H1 (cell line): Measurements from ENCODE around the gene SMR3A. TPM values are rescaled to one million over a fixed set of nuclear protein-coding genes. Genes with fewer than 3 reads are reported as not detected.

Experiments
- CTCF ChIA-PET: fragments of 300-600 bp; sonication (Branson Sonifier 250); formaldehyde crosslinking; loops from one replicate; lab custom pipeline; 2021; ENCODE audit not compliant: partially characterized antibody; lab: Charles Lee
- POLR2A ChIA-PET: fragments of 300-600 bp; sonication (Branson Sonifier 250); formaldehyde crosslinking; loops from one replicate; lab custom pipeline; 2021; ENCODE audit warnings: inconsistent platforms; ENCODE audit not compliant: partially characterized antibody; lab: Charles Lee
- DNase-seq, 2 experiments: peaks; one replicate each; pipeline versions ENCODE4 v3.0.0 to v3.0.0-alpha.2; 2010 to 2022; ENCODE audit warnings: low spot score in 2 of 2, low read depth in 1 of 2, mixed read lengths in 1 of 2
- FAIRE-seq: peaks from 2 replicates; lab custom pipeline; 2011; peaks lifted over from hg19 to GRCh38; lab: Jason Lieb, UNC
- H2AFZ ChIP-seq: 2 replicates; pipeline ENCODE4 v1.8.1; 2012; ENCODE audit warnings: low read length, inconsistent platforms
- H2AK5ac ChIP-seq: 2 replicates; pipeline ENCODE4 v1.6.1; 2013; ENCODE audit warnings: low read depth, low read length
- H2BK120ac ChIP-seq: replicated peaks from 2 replicates; pipeline ENCODE3; 2013; ENCODE audit warnings: low read depth, low read length, inconsistent platforms
- H2BK12ac ChIP-seq: 2 replicates; pipeline ENCODE4 v1.6.1; 2013; ENCODE audit warnings: low read depth, low read length
- H2BK15ac ChIP-seq: 2 replicates; pipeline ENCODE4 v1.6.1; 2013; ENCODE audit warnings: low read length
- H2BK20ac ChIP-seq: 2 replicates; pipeline ENCODE4 v1.6.1; 2013; ENCODE audit warnings: low read length
- H2BK5ac ChIP-seq: 2 replicates; pipeline ENCODE4 v1.6.1; 2013; ENCODE audit warnings: low read depth, low read length
- H3K14ac ChIP-seq: 2 replicates; pipeline ENCODE4 v1.6.1; 2013; ENCODE audit warnings: inconsistent platforms; ENCODE audit not compliant: insufficient read length
- H3K18ac ChIP-seq: 2 replicates; pipeline ENCODE4 v1.6.1; 2013; ENCODE audit warnings: low read length; ENCODE audit errors: extremely low read depth
- H3K23ac ChIP-seq: 2 replicates; pipeline ENCODE4 v1.6.1; 2013; ENCODE audit warnings: inconsistent platforms; ENCODE audit not compliant: insufficient read length
- H3K23me2 ChIP-seq: 2 replicates; pipeline ENCODE4 v1.6.1; 2013; ENCODE audit warnings: low read depth, low read length
- H3K27ac ChIP-seq: 2 replicates; pipeline ENCODE4 v1.6.1; 2011; ENCODE audit warnings: low read depth, low read length, inconsistent platforms
- H3K27me3 ChIP-seq, 4 experiments: replicated peaks in 1 of 4; 1 replicate in 1 of 4; 2 replicates in 3 of 4; pipeline versions ENCODE4 v1.6.1 to v1.8.1; 2011 to 2013; ENCODE audit warnings: low read length in 3 of 4, mild to moderate bottlenecking in 3 of 4, inconsistent platforms in 2 of 4, mixed read lengths in 2 of 4, moderate library complexity in 1 of 4; ENCODE audit not compliant: control insufficient read depth in 3 of 4, insufficient read depth in 3 of 4; ENCODE audit errors: extremely low read depth in 1 of 4
- H3K36me3 ChIP-seq, 4 experiments: 2 replicates each; pipeline versions ENCODE4 v1.6.1 to v1.8.1; 2011 to 2013; ENCODE audit warnings: mild to moderate bottlenecking in 4 of 4, low read length in 3 of 4, moderate library complexity in 2 of 4, control low read depth in 1 of 4, inconsistent platforms in 1 of 4; ENCODE audit not compliant: insufficient read depth in 4 of 4, control insufficient read depth in 2 of 4
- H3K4ac ChIP-seq: replicated peaks from 2 replicates; pipeline ENCODE3; 2013; ENCODE audit warnings: low read length, low read depth, mixed read lengths, inconsistent platforms; ENCODE audit not compliant: insufficient read length
- H3K4me1 ChIP-seq, 4 experiments: replicated peaks in 1 of 4; 1 replicate in 1 of 4; 2 replicates in 3 of 4; pipeline versions ENCODE4 v1.6.1 to v1.8.1; 2011 to 2013; ENCODE audit warnings: low read length in 3 of 4, inconsistent platforms in 2 of 4, mixed read lengths in 1 of 4; ENCODE audit not compliant: insufficient read depth in 4 of 4, control insufficient read depth in 3 of 4
- H3K4me2 ChIP-seq, 2 experiments: 2 replicates each; pipeline versions ENCODE4 v1.6.1 to v1.8.1; 2011 to 2013; ENCODE audit warnings: low read depth in 2 of 2, low read length in 2 of 2, control low read depth in 1 of 2, inconsistent platforms in 1 of 2, mild to moderate bottlenecking in 1 of 2; ENCODE audit not compliant: insufficient read depth in 1 of 2
- H3K4me3 ChIP-seq, 4 experiments: fragments of 200-600, 300-600 bp in 1 of 4; sonication (generic), shearing (Covaris generic), sonication (Bioruptor Twin) in 1 of 4; 2 replicates each; pipeline versions ENCODE4 v1.5.1 to v1.8.1; 2011 to 2016; ENCODE audit warnings: low read length in 4 of 4, low read depth in 3 of 4, control low read depth in 2 of 4, inconsistent platforms in 2 of 4, mild to moderate bottlenecking in 2 of 4, mixed read lengths in 1 of 4, moderate library complexity in 1 of 4; ENCODE audit not compliant: insufficient read depth in 2 of 4; ENCODE audit errors: extremely low read depth in 1 of 4
- H3K56ac ChIP-seq: replicated peaks from 2 replicates; pipeline ENCODE3; 2013; ENCODE audit warnings: low read depth, mild to moderate bottlenecking, mixed read lengths, low read length, inconsistent platforms; ENCODE audit not compliant: insufficient read length
- H3K79me1 ChIP-seq: 2 replicates; pipeline ENCODE4 v1.6.1; 2013; ENCODE audit warnings: low read depth, low read length, control low read depth
- H3K79me2 ChIP-seq, 2 experiments: 2 replicates each; pipeline versions ENCODE4 v1.6.1 to v1.8.1; 2012 to 2013; ENCODE audit warnings: low read length in 2 of 2, mild to moderate bottlenecking in 2 of 2, inconsistent platforms in 1 of 2; ENCODE audit not compliant: insufficient read depth in 2 of 2, control insufficient read depth in 1 of 2
- H3K9ac ChIP-seq, 4 experiments: replicated peaks in 1 of 4; 1 replicate in 1 of 4; 2 replicates in 3 of 4; pipeline versions ENCODE4 v1.6.1 to v1.8.1; 2011 to 2013; ENCODE audit warnings: low read depth in 3 of 4, low read length in 3 of 4, control low read depth in 2 of 4, mild to moderate bottlenecking in 2 of 4, moderate library complexity in 2 of 4, inconsistent platforms in 1 of 4; ENCODE audit errors: extremely low read depth in 1 of 4
- H3K9me3 ChIP-seq, 2 experiments: 2 replicates each; pipeline versions ENCODE4 v1.6.1 to v1.8.1; 2012 to 2013; ENCODE audit warnings: mild to moderate bottlenecking in 2 of 2, moderate library complexity in 2 of 2, control low read depth in 1 of 2, inconsistent platforms in 1 of 2, low read depth in 1 of 2, low read length in 1 of 2, mixed read lengths in 1 of 2; ENCODE audit not compliant: insufficient read depth in 2 of 2
- H4K20me1 ChIP-seq, 2 experiments: replicated peaks in 1 of 2; 2 replicates each; pipeline versions ENCODE3 to v1.8.1; 2011 to 2013; ENCODE audit warnings: inconsistent platforms in 2 of 2, low read length in 2 of 2, mild to moderate bottlenecking in 1 of 2; ENCODE audit not compliant: insufficient read depth in 2 of 2, control insufficient read depth in 1 of 2
- H4K5ac ChIP-seq: 2 replicates; pipeline ENCODE4 v1.6.1; 2013; ENCODE audit warnings: low read length, low read depth, mixed read lengths, inconsistent platforms; ENCODE audit not compliant: insufficient read length
- H4K8ac ChIP-seq: 2 replicates; pipeline ENCODE4 v1.8.0; 2013; ENCODE audit warnings: mild to moderate bottlenecking, moderate library complexity, low read length, inconsistent platforms; ENCODE audit not compliant: insufficient read depth; ENCODE audit errors: extremely low read depth
- H4K91ac ChIP-seq: replicated peaks from 2 replicates; pipeline ENCODE3; 2013; ENCODE audit warnings: low read length, mixed read lengths, inconsistent platforms; ENCODE audit not compliant: insufficient read length
- ASH2L ChIP-seq: fragments of 200-600, 300-600 bp; sonication (generic); IDR thresholded peaks from one replicate; pipeline ENCODE4 v1.7.1; 2017; ENCODE audit warnings: low read length
- BRCA1 ChIP-seq: IDR thresholded peaks from 2 replicates; pipeline ENCODE4 v1.6.1; 2012; ENCODE audit warnings: low read depth, low read length, improper control_type of control experiment
- CHD2 ChIP-seq: IDR thresholded peaks from 2 replicates; pipeline ENCODE4 v1.6.1; 2012; ENCODE audit warnings: low read length, improper control_type of control experiment
- EP300 ChIP-seq, 2 experiments: IDR thresholded peaks; 1 replicate in 1 of 2; 2 replicates in 1 of 2; pipeline ENCODE4 v1.6.1; 2011 to 2012; ENCODE audit warnings: low read depth in 2 of 2, low read length in 2 of 2, mild to moderate bottlenecking in 2 of 2, borderline replicate concordance in 1 of 2, inconsistent platforms in 1 of 2, moderate library complexity in 1 of 2
- GTF2F1 ChIP-seq: IDR thresholded peaks from 2 replicates; pipeline ENCODE4 v1.6.1; 2012; ENCODE audit warnings: low read depth, low read length, improper control_type of control experiment, borderline replicate concordance
- HDAC2 ChIP-seq, 2 experiments: fragments of 300-600 bp in 1 of 2; sonication (generic) in 1 of 2; IDR thresholded peaks; 2 replicates each; pipeline ENCODE4 v1.6.1; 2011 to 2012; ENCODE audit warnings: low read depth in 2 of 2, low read length in 2 of 2, mild to moderate bottlenecking in 2 of 2, moderate library complexity in 2 of 2, borderline replicate concordance in 1 of 2, inconsistent platforms in 1 of 2
- JUND ChIP-seq: IDR thresholded peaks from 2 replicates; pipeline ENCODE4 v1.6.1; 2011; ENCODE audit warnings: mild to moderate bottlenecking, improper control_type of control experiment, low read length
- RAD21 ChIP-seq, 2 experiments: IDR thresholded peaks in 1 of 2; conservative IDR thresholded peaks in 1 of 2; 2 replicates each; pipeline ENCODE4 v1.6.1; 2011; ENCODE audit warnings: low read depth in 2 of 2, low read length in 2 of 2, improper control_type of control experiment in 1 of 2, inconsistent platforms in 1 of 2, mild to moderate bottlenecking in 1 of 2, moderate library complexity in 1 of 2
- SAP30 ChIP-seq: fragments of 300-600 bp; sonication (generic); IDR thresholded peaks from 2 replicates; pipeline ENCODE4 v1.7.1; 2012; ENCODE audit warnings: low read length, moderate library complexity, mild to moderate bottlenecking, inconsistent platforms; ENCODE audit not compliant: insufficient read depth, insufficient replicate concordance
- SP1 ChIP-seq: IDR thresholded peaks from 2 replicates; pipeline ENCODE4 v1.6.1; 2011; ENCODE audit warnings: low read depth, low read length
- TAF7 ChIP-seq: optimal IDR thresholded peaks from 2 replicates; pipeline ENCODE3; 2011; ENCODE audit warnings: low read depth, mild to moderate bottlenecking, inconsistent platforms, low read length, moderate library complexity, borderline replicate concordance
- WGBS, 2 experiments: shearing (Covaris generic) in 1 of 2; methylation state at CpG; one replicate each; pipeline versions ENCODE4 v1.1.6 to v1.1.7; 2013 to 2015; ENCODE audit warnings: low lambda C conversion rate in 2 of 2, mixed read lengths in 2 of 2, inconsistent platforms in 1 of 2, low coverage in 1 of 2, missing lambda C conversion rate in 1 of 2; ENCODE audit not compliant: insufficient replicate concordance in 2 of 2, insufficient coverage in 1 of 2, insufficient read length in 1 of 2; ENCODE audit errors: extremely low coverage in 1 of 2, missing lambda C conversion rate in 1 of 2; 5-methylcytosine and 5-hydroxymethylcytosine counted together
- polyA plus RNA-seq, 7 experiments: library from polyadenylated mRNA; depleted of rRNA in 3 of 7; stranded (reverse) in 5 of 7; unstranded in 2 of 7; fragments of >200 nt in 5 of 7; fragments of 200-250 nt in 2 of 7; gene quantifications; 1 replicate in 5 of 7; 2 replicates in 1 of 7; 4 replicates in 1 of 7; pipeline versions ENCODE4 v1.2.1 to v1.2.3, GENCODE V29; 2011 to 2013; ENCODE audit warnings: missing spikeins in 2 of 7, mixed read lengths in 2 of 7
- total RNA-seq: library from RNA; stranded (reverse); fragmentation: NEBNext Ultra II Directional; extraction: Animal tissue kit (Norgen Biotek cat#: 25700); gene quantifications from 2 replicates; pipeline ENCODE4 v1.2.1, GENCODE V29; 2021

SMR3A gene
- total and polyA plus RNA-seq, 2 of the 8 experiments (the other 6 are each of a cell fraction or from before 2014, with no cell fraction given): not detected

GRCh38 chr4:70364002-70364401, 3.4 kb downstream of the SMR3A start:
- no peaks in the 10 kb centered on the region for H3K79me2 ChIP-seq
- no peak overlapping the region for H4K5ac ChIP-seq
- no peak for FAIRE-seq
- H2BK12ac ChIP-seq: no peak overlapping the region
- H4K91ac ChIP-seq: no peak overlapping the region
- H3K27ac ChIP-seq: no peak overlapping the region
- H3K4me3 ChIP-seq: no peak overlapping the region
- no peak overlapping the region for H2AK5ac ChIP-seq
- H3K79me1 ChIP-seq: no peaks in the 10 kb centered on the region
- H3K27me3 ChIP-seq: no peaks in the 10 kb centered on the region
- no peak overlapping the region for H2BK15ac ChIP-seq
- no peak overlapping the region for H2BK120ac ChIP-seq
- POLR2A ChIA-PET: no interaction called here
- DNase-seq: no peak
- 95% methylated on average over 5 of the region's 5 CpGs; no CpG with 5 or more reads in 1 of the 2 experiments for WGBS, 2 experiments
- H3K4me1 ChIP-seq: no peaks in the 10 kb centered on the region
- no peaks in the 10 kb centered on the region; the same call in 1 of the 2 replicates for H3K23me2 ChIP-seq
- H4K20me1 ChIP-seq: no peaks in the 10 kb centered on the region
- no peak overlapping the region for H2BK20ac ChIP-seq
- no peak overlapping the region for H3K23ac ChIP-seq
- H3K36me3 ChIP-seq: no peaks in the 10 kb centered on the region
- H2AFZ ChIP-seq: no peak overlapping the region
- no peak overlapping the region for H3K4ac ChIP-seq
- H4K8ac ChIP-seq: no peak overlapping the region
- no peak overlapping the region for H3K9ac ChIP-seq
- H3K14ac ChIP-seq: no peak overlapping the region
- no peak overlapping the region for H3K4me2 ChIP-seq
- H3K9me3 ChIP-seq: no peaks in the 10 kb centered on the region
- TF ChIP-seq GTF2F1 (no peak), SAP30 (no peak), ASH2L (no peak), TAF7 (no peak), HDAC2 (IDR thresholded peaks at IDR 0.05; ENCODE audit: borderline replicate concordance in 1 of 2, low read depth in 2 of 2, low read length in 2 of 2) (no peak), BRCA1 (no peak), JUND (no peak), EP300 (IDR thresholded peaks at IDR 0.05; ENCODE audit: borderline replicate concordance in 1 of 2, low read depth in 2 of 2, low read length in 2 of 2) (no peak), SP1 (no peak), RAD21 (IDR thresholded peaks at IDR 0.05 in 1 of 2, conservative IDR thresholded peaks at IDR 0.05 in 1 of 2; ENCODE audit: low read depth in 2 of 2, low read length in 2 of 2) (no peak), CHD2 (no peak)
- H3K56ac ChIP-seq: no peak overlapping the region
- CTCF ChIA-PET: interaction anchor here (1.2 kb wide), 1 partner anchor 30 kb away, joined by 3 read pairs; no protein-coding TSS in a partner anchor
- no peak overlapping the region for H3K18ac ChIP-seq
- H2BK5ac ChIP-seq: no peak overlapping the region
